HepG2 (cell line): ENCODE results near the gene NOXA1. TPM values are rescaled to one million over a fixed set of nuclear protein-coding genes. Genes with fewer than 3 reads are reported as not detected.
A peak's percentile ranks its signal among the peaks of the same experiment; 100 is the strongest.

Experiments
- BRF2 ChIP-seq: sonication (generic); formaldehyde crosslinking; IDR thresholded peaks from 2 replicates; pipeline ENCODE4 v1.8.1; 2022; ENCODE audit warnings: mild to moderate bottlenecking, missing genetic modification reagents
- GRHL1 ChIP-seq: sonication (generic); formaldehyde crosslinking; conservative IDR thresholded peaks from 2 replicates; pipeline ENCODE4 v1.8.0; 2022; ENCODE audit warnings: missing genetic modification reagents
- HMG20A ChIP-seq: IDR thresholded peaks from 2 replicates; pipeline ENCODE4 v1.6.1; 2016; ENCODE audit warnings: borderline replicate concordance
- KAT7 ChIP-seq: IDR thresholded peaks from 2 replicates; pipeline ENCODE4 v1.6.1; 2018; ENCODE audit warnings: borderline replicate concordance, missing compliant biosample characterization
- LRRFIP1 ChIP-seq: sonication (generic); formaldehyde crosslinking; conservative IDR thresholded peaks from 2 replicates; pipeline ENCODE4 v1.4.0; 2020; ENCODE audit warnings: missing genetic modification reagents
- MLX ChIP-seq: IDR thresholded peaks from 2 replicates; pipeline ENCODE4 v1.6.1; 2016
- NR0B2 ChIP-seq: sonication (generic); formaldehyde crosslinking; IDR thresholded peaks from 2 replicates; pipeline ENCODE4 v1.4.0; 2020; ENCODE audit warnings: mild to moderate bottlenecking, missing genetic modification reagents
- NR2F6 ChIP-seq, 2 experiments: IDR thresholded peaks; 2 replicates each; pipeline ENCODE4 v1.6.1; 2016; ENCODE audit warnings: antibody characterized with exemption in 1 of 2, mild to moderate bottlenecking in 1 of 2
- RCOR2 ChIP-seq: IDR thresholded peaks from 2 replicates; pipeline ENCODE4 v1.6.1; 2016; ENCODE audit warnings: missing biosample characterization, missing genetic modification reagents
- SMAD3 ChIP-seq: sonication (generic); formaldehyde crosslinking; IDR thresholded peaks from 2 replicates; pipeline ENCODE4 v1.4.0; 2020; ENCODE audit warnings: missing genetic modification reagents
- ZBTB1 ChIP-seq: sonication (generic); formaldehyde crosslinking; IDR thresholded peaks from 2 replicates; pipeline ENCODE4 v1.4.0; 2020; ENCODE audit warnings: missing genetic modification reagents, borderline replicate concordance
- ZBTB3 ChIP-seq: sonication (generic); formaldehyde crosslinking; IDR thresholded peaks from 2 replicates; pipeline ENCODE4 v1.4.0; 2020; ENCODE audit warnings: low read depth, mild to moderate bottlenecking, moderate library complexity, missing genetic modification reagents, borderline replicate concordance
- ZBTB33 ChIP-seq: sonication (generic); formaldehyde crosslinking; IDR thresholded peaks from 2 replicates; pipeline ENCODE4 v1.4.0; 2020; ENCODE audit warnings: missing genetic modification reagents
- ZNF225 ChIP-seq: sonication (generic); formaldehyde crosslinking; IDR thresholded peaks from 2 replicates; pipeline ENCODE4 v1.4.0; 2020; ENCODE audit warnings: mild to moderate bottlenecking, missing genetic modification reagents
- ZNF691 ChIP-seq: sonication (generic); formaldehyde crosslinking; IDR thresholded peaks from 2 replicates; pipeline ENCODE4 v1.4.0; 2020; ENCODE audit warnings: missing genetic modification reagents, low read depth, mild to moderate bottlenecking, borderline replicate concordance
- ZNF7 ChIP-seq: IDR thresholded peaks from 2 replicates; pipeline ENCODE4 v1.6.1; 2016; ENCODE audit warnings: missing biosample characterization, missing genetic modification reagents
- ZNF839 ChIP-seq: sonication (generic); formaldehyde crosslinking; IDR thresholded peaks from 2 replicates; pipeline ENCODE4 v1.4.0; 2020; ENCODE audit warnings: missing genetic modification reagents, mild to moderate bottlenecking, borderline replicate concordance
- ZSCAN12 ChIP-seq: sonication (generic); formaldehyde crosslinking; IDR thresholded peaks from 2 replicates; pipeline ENCODE4 v1.9.0; 2021; ENCODE audit warnings: mild to moderate bottlenecking, missing genetic modification reagents
- polyA plus RNA-seq, 8 experiments: library from polyadenylated mRNA; depleted of rRNA in 3 of 8; stranded (reverse) in 7 of 8; unstranded in 1 of 8; fragments of >200 nt; fragmentation: Illumina TruSeq in 4 of 8; extraction: Trizol in 4 of 8; gene quantifications; 2 replicates each; pipeline versions ENCODE4 v1.2.1 to v1.2.3, GENCODE V29; 2011 to 2016; ENCODE audit warnings: low read depth in 4 of 8, missing spikeins in 1 of 8, mixed read lengths in 1 of 8; ENCODE audit not compliant: insufficient read depth in 1 of 8
- total RNA-seq, 5 experiments: library from RNA; depleted of rRNA; stranded (reverse); fragments of >200 nt; fragmentation: Illumina TruSeq; extraction: Trizol; gene quantifications; 2 replicates each; pipeline ENCODE4 v1.2.3, GENCODE V29; 2016; ENCODE audit warnings: low read depth in 1 of 5

Gene NOXA1
- total and polyA plus RNA-seq, 2 of the 13 experiments (the other 11 are each of a cell fraction or from before 2014, with no cell fraction given) = 0.78 to 1.2 TPM

- TF ChIP-seq ZBTB33 = 0 out of 2 replicates have a peak, but pooled peaks have one; percentile 14
- no peak for TF ChIP-seq ZNF839 (CRISPR knock-in tag)
- TF ChIP-seq KAT7 = peak; percentile 71; the same call in 1 of the 2 replicates
- TF ChIP-seq ZNF225 (CRISPR knock-in tag) = no peak
- TF ChIP-seq ZBTB3 (CRISPR knock-in tag) = no peak
- no peak for TF ChIP-seq ZNF7 (CRISPR knock-in tag)
- no peak for TF ChIP-seq NR2F6 (IDR thresholded peaks at IDR 0.05)
- peak; percentile 65; the same call in 1 of the 2 replicates for TF ChIP-seq NR2F6 (CRISPR knock-in tag; IDR thresholded peaks at IDR 0.05)
- peak; percentile 78; the same call in 1 of the 2 replicates for TF ChIP-seq BRF2 (CRISPR knock-in tag)
- no peak for TF ChIP-seq GRHL1
- no peak; the same call in 1 of the 2 replicates for TF ChIP-seq HMG20A (CRISPR knock-in tag)
- peak; percentile 82; the same call in 1 of the 2 replicates for TF ChIP-seq ZNF691 (CRISPR knock-in tag)
- no peak for TF ChIP-seq SMAD3 (CRISPR knock-in tag)
- TF ChIP-seq RCOR2 (CRISPR knock-in tag) = no peak
- no peak for TF ChIP-seq ZSCAN12 (CRISPR knock-in tag)
- no peak for TF ChIP-seq LRRFIP1 (CRISPR knock-in tag)
- TF ChIP-seq ZBTB1 (CRISPR knock-in tag) = no peak
- TF ChIP-seq MLX (CRISPR knock-in tag) = no peak
- TF ChIP-seq NR0B2 (CRISPR knock-in tag) = 0 out of 2 replicates have a peak, but pooled peaks have one; percentile 45
Observed at GRCh38 chr9:137422604-137423513, at the start of gene NOXA1, which contains the start of gene EXD3 (continued).
